ENCODE results near the gene ZMYM1.
"Not testable (repeated sequence)": the region's sequence is repeated elsewhere in the genome, so short reads cannot be mapped to it uniquely, and the experiment has no call there.

The ZMYM1 gene

GRCh38 chr1:35076426-35076825 lies 2.8 kb upstream of the ZMYM1 start:
- DNase-seq (ENCODE audit: low read depth), result not testable (repeated sequence)

- no peak for DNase-seq (ENCODE audit: low read depth)
Observed at GRCh38 chr1:35080171-35080854, 1.1 kb downstream of the ZMYM1 start.

- no peak for DNase-seq (ENCODE audit: low read depth)
Observed at GRCh38 chr1:35085421-35085820, 6.2 kb downstream of the ZMYM1 start.

- DNase-seq (ENCODE audit: low read depth), result no peak
Observed at GRCh38 chr1:35097224-35097623, 18.0 kb downstream of the ZMYM1 start.

GRCh38 chr1:35111106-35111505 lies 31.9 kb downstream of the ZMYM1 start:
- DNase-seq (ENCODE audit: low read depth), result no peak

GRCh38 chr1:35112668-35113067 lies 33.5 kb downstream of the ZMYM1 start:
- no peak for DNase-seq (ENCODE audit: low read depth)

GRCh38 chr1:35115459-35116383 lies 36.5 kb downstream of the ZMYM1 start:
- DNase-seq (ENCODE audit: low read depth), result no peak

GRCh38 chr1:35120458-35121133 lies 41.4 kb downstream of the ZMYM1 start:
- no peak for DNase-seq (ENCODE audit: low read depth)

- no peak for DNase-seq (ENCODE audit: low read depth)
Observed at GRCh38 chr1:35122311-35122710, 43.1 kb downstream of the ZMYM1 start.

- DNase-seq (ENCODE audit: low read depth), result no peak
Observed at GRCh38 chr1:35126546-35126945, 47.4 kb downstream of the ZMYM1 start.

- DNase-seq (ENCODE audit: low read depth), result no peak
Observed at GRCh38 chr1:35129080-35129479, 49.9 kb downstream of the ZMYM1 start.

GRCh38 chr1:35136780-35137179 lies 57.6 kb downstream of the ZMYM1 start:
- DNase-seq (ENCODE audit: low read depth), result no peak

- DNase-seq (ENCODE audit: low read depth), result not testable (repeated sequence)
Observed at GRCh38 chr1:35137590-35137989, 58.4 kb downstream of the ZMYM1 start.

- DNase-seq (ENCODE audit: low read depth), result not testable (repeated sequence)
Observed at GRCh38 chr1:35142294-35142693, 63.1 kb downstream of the ZMYM1 start.

- DNase-seq (ENCODE audit: low read depth), result not testable (repeated sequence)
Observed at GRCh38 chr1:35142728-35143127, 63.5 kb downstream of the ZMYM1 start.

- DNase-seq (ENCODE audit: low read depth), result no peak
Observed at GRCh38 chr1:35143737-35144508, 64.7 kb downstream of the ZMYM1 start.

- not testable (repeated sequence) for DNase-seq (ENCODE audit: low read depth)
Observed at GRCh38 chr1:35145892-35146549, 66.8 kb downstream of the ZMYM1 start.

- DNase-seq (ENCODE audit: low read depth), result no peak
Observed at GRCh38 chr1:35151220-35151619, 72.0 kb downstream of the ZMYM1 start.

- no peak for DNase-seq (ENCODE audit: low read depth)
Observed at GRCh38 chr1:35164893-35165292, 85.7 kb downstream of the ZMYM1 start.
